H9 (cell line): ENCODE results near the gene CDK5R2. TPM values are rescaled to one million over a fixed set of nuclear protein-coding genes. Genes with fewer than 3 reads are reported as not detected.

Source experiments
- DNase-seq: peaks from one replicate; pipeline ENCODE4 v3.0.0-alpha.2; 2017
- H2AFZ ChIP-seq: one replicate; pipeline ENCODE4 v1.6.1; 2013; ENCODE audit warnings: mild to moderate bottlenecking, low read length, control low read depth, moderate library complexity
- H2AK5ac ChIP-seq: 2 replicates; pipeline ENCODE4 v1.6.1; 2013; ENCODE audit warnings: low read length, control low read depth, mixed read lengths; ENCODE audit not compliant: insufficient read length
- H2BK120ac ChIP-seq: one replicate; pipeline ENCODE4 v1.6.1; 2013; ENCODE audit warnings: low read depth, mild to moderate bottlenecking, low read length, control low read depth, inconsistent platforms; ENCODE audit not compliant: poor library complexity, severe bottlenecking
- H2BK12ac ChIP-seq: 2 replicates; pipeline ENCODE4 v1.6.1; 2013; ENCODE audit warnings: low read length, control low read depth, mixed read lengths, low read depth; ENCODE audit not compliant: insufficient read length
- H2BK15ac ChIP-seq: 2 replicates; pipeline ENCODE4 v1.6.1; 2013; ENCODE audit warnings: low read depth, low read length, control low read depth
- H2BK20ac ChIP-seq: one replicate; pipeline ENCODE4 v1.6.1; 2013; ENCODE audit warnings: low read depth, mild to moderate bottlenecking, low read length, control low read depth, inconsistent platforms; ENCODE audit not compliant: poor library complexity, severe bottlenecking
- H2BK5ac ChIP-seq: 2 replicates; pipeline ENCODE4 v1.6.1; 2013; ENCODE audit warnings: low read length, control low read depth, mixed read lengths; ENCODE audit not compliant: insufficient read length
- H3K14ac ChIP-seq: 2 replicates; pipeline ENCODE4 v1.6.1; 2013; ENCODE audit warnings: low read length, control low read depth; ENCODE audit not compliant: insufficient read depth
- H3K18ac ChIP-seq: 2 replicates; pipeline ENCODE4 v1.6.1; 2013; ENCODE audit warnings: low read depth, mild to moderate bottlenecking, mixed read lengths, low read length, control low read depth; ENCODE audit not compliant: insufficient read length
- H3K23ac ChIP-seq: 2 replicates; pipeline ENCODE4 v1.6.1; 2013; ENCODE audit warnings: low read length, control low read depth, mixed read lengths, low read depth; ENCODE audit not compliant: insufficient read length
- H3K23me2 ChIP-seq: 2 replicates; pipeline ENCODE4 v1.6.1; 2013; ENCODE audit warnings: low read depth, mild to moderate bottlenecking, mixed read lengths, low read length, control low read depth; ENCODE audit not compliant: insufficient read length, poor library complexity, severe bottlenecking
- H3K27ac ChIP-seq: 2 replicates; pipeline ENCODE4 v1.5.1; 2013; ENCODE audit warnings: low read length, control low read depth, mixed read lengths, low read depth; ENCODE audit not compliant: insufficient read length
- H3K27me3 ChIP-seq: 2 replicates; pipeline ENCODE4 v1.6.1; 2013; ENCODE audit warnings: low read length, control low read depth, inconsistent platforms; ENCODE audit not compliant: insufficient read depth
- H3K4ac ChIP-seq: 2 replicates; pipeline ENCODE4 v1.6.1; 2013; ENCODE audit warnings: low read depth, mild to moderate bottlenecking, control low read depth, inconsistent platforms, low read length, moderate library complexity
- H3K4me1 ChIP-seq: 2 replicates; pipeline ENCODE4 v1.6.1; 2013; ENCODE audit warnings: low read length, control low read depth, inconsistent platforms; ENCODE audit not compliant: insufficient read depth
- H3K4me2 ChIP-seq: 2 replicates; pipeline ENCODE4 v1.6.1; 2013; ENCODE audit warnings: low read length, control low read depth, mixed read lengths; ENCODE audit not compliant: insufficient read length, insufficient read depth
- H3K56ac ChIP-seq: 2 replicates; pipeline ENCODE4 v1.6.1; 2013; ENCODE audit warnings: low read depth, mild to moderate bottlenecking, mixed read lengths, low read length, control low read depth; ENCODE audit not compliant: insufficient read length
- H3K79me1 ChIP-seq: 2 replicates; pipeline ENCODE4 v1.6.1; 2013; ENCODE audit warnings: low read depth, mild to moderate bottlenecking, moderate library complexity, low read length, control low read depth, inconsistent platforms; ENCODE audit not compliant: insufficient read depth, poor library complexity, severe bottlenecking
- H3K79me2 ChIP-seq: 2 replicates; pipeline ENCODE4 v1.6.1; 2013; ENCODE audit warnings: low read length, control low read depth, inconsistent platforms; ENCODE audit not compliant: insufficient read depth
- H3K9ac ChIP-seq: 2 replicates; pipeline ENCODE4 v1.6.1; 2013; ENCODE audit warnings: low read length, control low read depth, mixed read lengths; ENCODE audit not compliant: insufficient read length; ENCODE audit errors: extremely low read depth
- H3K9me3 ChIP-seq: one replicate; pipeline ENCODE4 v1.6.1; 2013; ENCODE audit warnings: low read depth, low read length, inconsistent platforms; ENCODE audit not compliant: control insufficient read depth
- H3T11ph ChIP-seq: one replicate; pipeline ENCODE4 v1.6.1; 2013; ENCODE audit warnings: mild to moderate bottlenecking, low read length, control low read depth, inconsistent platforms
- H4K20me1 ChIP-seq: one replicate; pipeline ENCODE4 v1.6.1; 2013; ENCODE audit not compliant: control insufficient read depth, insufficient read length, insufficient read depth
- H4K5ac ChIP-seq: 2 replicates; pipeline ENCODE4 v1.6.1; 2013; ENCODE audit warnings: low read depth, mild to moderate bottlenecking, mixed read lengths, low read length, control low read depth; ENCODE audit not compliant: insufficient read length
- H4K8ac ChIP-seq: replicated peaks from 2 replicates; pipeline ENCODE4 v1.6.1; 2013; ENCODE audit warnings: low read length, control low read depth, mixed read lengths, low read depth; ENCODE audit not compliant: insufficient read length
- H4K91ac ChIP-seq: 2 replicates; pipeline ENCODE4 v1.6.1; 2013; ENCODE audit warnings: low read depth, mild to moderate bottlenecking, moderate library complexity, mixed read lengths, low read length, control low read depth; ENCODE audit not compliant: insufficient read length
- H3K27ac Mint-ChIP-seq, 3 experiments: 2 replicates in 2 of 3; 3 replicates in 1 of 3; pipeline ENCODE4 v1.8.0; 2020 to 2021; ENCODE audit warnings: mixed read lengths in 3 of 3, mild to moderate bottlenecking in 1 of 3, moderate library complexity in 1 of 3
- H3K27me3 Mint-ChIP-seq: 2 replicates; pipeline ENCODE4 v1.8.0; 2021; ENCODE audit warnings: low read depth, mild to moderate bottlenecking, moderate library complexity, mixed read lengths
- H3K36me3 Mint-ChIP-seq, 3 experiments: 2 replicates in 2 of 3; 3 replicates in 1 of 3; pipeline ENCODE4 v1.8.0; 2020 to 2021; ENCODE audit warnings: low read depth in 3 of 3, mixed read lengths in 3 of 3; ENCODE audit not compliant: insufficient read depth in 1 of 3
- H3K4me1 Mint-ChIP-seq, 2 experiments: 2 replicates each; pipeline ENCODE4 v1.8.0; 2020; ENCODE audit warnings: mixed read lengths in 2 of 2
- H3K4me3 Mint-ChIP-seq, 2 experiments: 2 replicates in 1 of 2; 3 replicates in 1 of 2; pipeline ENCODE4 v1.8.0; 2020 to 2021; ENCODE audit warnings: mild to moderate bottlenecking in 2 of 2, mixed read lengths in 2 of 2, moderate library complexity in 1 of 2
- H3K9me3 Mint-ChIP-seq, 2 experiments: 2 replicates in 1 of 2; 3 replicates in 1 of 2; pipeline ENCODE4 v1.8.0; 2020; ENCODE audit warnings: mild to moderate bottlenecking in 2 of 2, mixed read lengths in 2 of 2, moderate library complexity in 1 of 2
- CTCF ChIP-seq: fragments of 200-600 bp; sonication (generic); conservative IDR thresholded peaks from 3 replicates; pipeline ENCODE4 v1.8.0; 2021; ENCODE audit warnings: antibody characterized with exemption, mild to moderate bottlenecking
- WGBS: extraction: QIAGEN DNeasy Blood & Tissue Kit; methylation state at CpG from one replicate; pipeline ENCODE4 v1.1.7; 2013; ENCODE audit warnings: missing lambda C conversion rate, low lambda C conversion rate, mixed read lengths; ENCODE audit not compliant: insufficient read length; ENCODE audit errors: extremely low coverage; 5-methylcytosine and 5-hydroxymethylcytosine counted together
- total RNA-seq: library from RNA; stranded (reverse); gene quantifications from 2 replicates; pipeline ENCODE4 v1.2.1, GENCODE V29; 2021

CDK5R2 gene
- total RNA-seq, 1 experiment from 2014 or later = 0.26 TPM

GRCh38 chr2:218981390-218981880 lies 22.0 kb downstream of the CDK5R2 start:
- Histone ChIP-seq H4K8ac (no peak overlapping the region), H3K9ac (no peak overlapping the region), H3K23me2 (peaks cover 16% of the 10 kb centered on the region), H2AFZ (no peak overlapping the region), H2BK20ac (no peak overlapping the region), H3K27me3 (peaks cover 56% of the 10 kb centered on the region), H4K91ac (no peak overlapping the region), H3K14ac (no peak overlapping the region), H3T11ph (no peak overlapping the region), H4K5ac (no peak overlapping the region), H3K4me2 (peak overlapping the region; percentile 54), H3K79me2 (no peaks in the 10 kb centered on the region), H2BK5ac (no peak overlapping the region), H3K18ac (no peak overlapping the region), H2BK120ac (no peak overlapping the region), H2AK5ac (no peak overlapping the region), H3K9me3 (no peaks in the 10 kb centered on the region), H3K4me1 (no peaks in the 10 kb centered on the region; the same call in 1 of the 2 replicates), H2BK12ac (no peak overlapping the region), H3K79me1 (no peaks in the 10 kb centered on the region), H4K20me1 (no peaks in the 10 kb centered on the region), H3K23ac (no peak overlapping the region), H3K56ac (no peak overlapping the region), H2BK15ac (no peak overlapping the region), H3K4ac (no peak overlapping the region), H3K27ac (no peak overlapping the region)
- peak; percentile 61 for DNase-seq
- no CpG with 5 or more reads among the region's 46 CpGs for WGBS
- no peak overlapping the region; a peak in 1 of 7 replicates for H3K27ac Mint-ChIP-seq
- H3K27me3 Mint-ChIP-seq = peaks cover 99% of the 10 kb centered on the region
- peaks cover 10 to 33% of the 10 kb centered on the region in 2 experiments for H3K4me1 Mint-ChIP-seq
- H3K36me3 Mint-ChIP-seq = no peaks in the 10 kb centered on the region
- peak overlapping the region; percentile 42 to 75 for H3K4me3 Mint-ChIP-seq
- peaks cover 2 to 5% of the 10 kb centered on the region in 2 experiments; a peak in 2 of 5 replicates for H3K9me3 Mint-ChIP-seq
- TF ChIP-seq CTCF = peak; percentile 47
